H1 (cell line): ENCODE data around the gene ADARB2.

ENCODE experiments used
- CBX5 ChIP-seq: fragments of 300-800, 300-1000 bp; sonication (generic); IDR thresholded peaks from 2 replicates; pipeline ENCODE4 v1.7.1; 2016; ENCODE audit warnings: antibody characterized with exemption, low read length, low read depth
- RAD21 ChIP-seq, 2 experiments: IDR thresholded peaks in 1 of 2; conservative IDR thresholded peaks in 1 of 2; 2 replicates each; pipeline ENCODE4 v1.6.1; 2011; ENCODE audit warnings: low read depth in 2 of 2, low read length in 2 of 2, improper control_type of control experiment in 1 of 2, inconsistent platforms in 1 of 2, mild to moderate bottlenecking in 1 of 2, moderate library complexity in 1 of 2
- TEAD4 ChIP-seq: IDR thresholded peaks from 2 replicates; pipeline ENCODE4 v1.6.1; 2012; ENCODE audit warnings: low read depth, low read length, inconsistent platforms, mixed read lengths
- TF ChIP-seq, protein P1 (sequence below), 3 experiments: IDR thresholded peaks; 1 replicate in 2 of 3; 2 replicates in 1 of 3; pipeline versions ENCODE4 v1.5.1 to v1.6.1; 2011; ENCODE audit warnings: low read length in 3 of 3, mild to moderate bottlenecking in 3 of 3, inconsistent platforms in 2 of 3, low read depth in 1 of 3, moderate library complexity in 1 of 3; ENCODE audit not compliant: insufficient read depth in 1 of 3; ENCODE audit errors: control extremely low read depth in 1 of 3

DNA sequence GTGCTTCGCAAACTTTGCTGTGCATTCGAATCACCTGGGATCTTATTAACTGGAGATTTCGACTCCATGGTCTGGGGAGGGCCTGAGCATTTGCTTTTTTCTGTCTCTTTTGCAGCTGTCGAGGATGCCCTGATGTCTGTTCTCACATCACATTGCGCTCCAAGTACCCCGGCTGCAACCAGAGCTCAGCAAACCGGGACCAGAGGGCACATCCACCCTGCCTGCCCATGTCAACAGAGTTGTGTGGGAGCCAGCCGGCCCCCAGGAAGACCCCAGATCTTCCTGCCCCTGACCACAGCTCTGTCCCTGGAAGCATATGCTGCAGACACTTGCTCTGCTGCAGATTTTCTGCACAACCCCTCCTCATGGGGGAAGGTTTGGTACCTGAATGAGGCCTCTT lies 180.8 kb downstream of the ADARB2 start:
- no peak for TF ChIP-seq CBX5
- TF ChIP-seq, protein P1, sequence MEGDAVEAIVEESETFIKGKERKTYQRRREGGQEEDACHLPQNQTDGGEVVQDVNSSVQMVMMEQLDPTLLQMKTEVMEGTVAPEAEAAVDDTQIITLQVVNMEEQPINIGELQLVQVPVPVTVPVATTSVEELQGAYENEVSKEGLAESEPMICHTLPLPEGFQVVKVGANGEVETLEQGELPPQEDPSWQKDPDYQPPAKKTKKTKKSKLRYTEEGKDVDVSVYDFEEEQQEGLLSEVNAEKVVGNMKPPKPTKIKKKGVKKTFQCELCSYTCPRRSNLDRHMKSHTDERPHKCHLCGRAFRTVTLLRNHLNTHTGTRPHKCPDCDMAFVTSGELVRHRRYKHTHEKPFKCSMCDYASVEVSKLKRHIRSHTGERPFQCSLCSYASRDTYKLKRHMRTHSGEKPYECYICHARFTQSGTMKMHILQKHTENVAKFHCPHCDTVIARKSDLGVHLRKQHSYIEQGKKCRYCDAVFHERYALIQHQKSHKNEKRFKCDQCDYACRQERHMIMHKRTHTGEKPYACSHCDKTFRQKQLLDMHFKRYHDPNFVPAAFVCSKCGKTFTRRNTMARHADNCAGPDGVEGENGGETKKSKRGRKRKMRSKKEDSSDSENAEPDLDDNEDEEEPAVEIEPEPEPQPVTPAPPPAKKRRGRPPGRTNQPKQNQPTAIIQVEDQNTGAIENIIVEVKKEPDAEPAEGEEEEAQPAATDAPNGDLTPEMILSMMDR (IDR thresholded peaks at IDR 0.05; ENCODE audit: control extremely low read depth in 1 of 3, insufficient read depth in 1 of 3, low read depth in 1 of 3, low read length in 3 of 3) = no peak
- TF ChIP-seq TEAD4 = no peak
- TF ChIP-seq RAD21 (IDR thresholded peaks at IDR 0.05 in 1 of 2, conservative IDR thresholded peaks at IDR 0.05 in 1 of 2; ENCODE audit: low read depth in 2 of 2, low read length in 2 of 2) = no peak
